NCI-H82 treated with DMSO at 0.1 percent for 48 hours (cell line): ENCODE results near the gene KCNQ4.

Experiments used
- DNase-seq: peaks from one replicate; lab custom pipeline; 2025; ENCODE audit not compliant: unreplicated experiment; lab: John Stamatoyannopoulos, UW

Gene KCNQ4

GRCh38 chr1:40818264-40818961 lies 34.8 kb downstream of the KCNQ4 start:
- DNase-seq = no peak

GRCh38 chr1:40819101-40819500 lies 35.5 kb downstream of the KCNQ4 start:
- DNase-seq = no peak

GRCh38 chr1:40820251-40820797 lies 36.7 kb downstream of the KCNQ4 start:
- DNase-seq = no peak

DNA sequence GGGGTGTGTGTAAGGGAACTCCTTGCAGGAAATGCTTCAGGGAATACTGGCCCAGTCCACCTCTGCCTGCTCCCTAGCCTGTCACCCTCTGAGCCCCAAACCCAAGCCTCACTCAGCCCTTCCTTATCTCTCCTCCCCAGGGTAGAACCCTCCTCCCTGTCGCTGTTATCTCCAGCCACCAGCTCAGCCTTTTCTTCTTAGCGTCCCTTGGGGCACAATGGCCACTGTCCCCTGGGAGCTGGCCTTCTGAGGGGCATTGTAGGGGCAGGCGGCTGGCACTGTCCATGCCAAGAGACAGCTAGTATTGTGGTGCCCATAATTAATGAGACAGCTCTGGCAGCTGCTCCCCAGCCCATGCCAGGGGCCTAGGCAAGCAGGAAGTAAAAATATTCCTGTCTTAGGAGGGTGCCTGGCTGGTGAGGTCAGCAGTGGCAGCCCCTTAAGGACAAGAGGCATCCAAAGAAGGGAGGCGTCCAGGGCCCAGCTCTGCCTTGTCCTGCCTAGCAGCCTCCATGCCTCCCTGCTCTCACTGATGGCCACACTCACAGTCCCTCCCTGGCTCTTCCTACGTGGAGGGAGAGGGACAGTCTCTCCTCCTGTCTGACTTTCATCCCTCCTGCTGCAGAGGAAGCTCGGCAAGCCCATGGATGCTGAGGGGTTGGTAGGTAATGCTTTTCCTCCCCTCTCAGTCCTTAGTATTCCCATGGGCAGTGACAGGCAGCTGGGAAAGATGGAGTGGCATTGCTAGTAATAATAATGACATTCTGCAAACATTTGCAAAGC lies 37.5 kb downstream of the KCNQ4 start:
- no peak for DNase-seq

DNA sequence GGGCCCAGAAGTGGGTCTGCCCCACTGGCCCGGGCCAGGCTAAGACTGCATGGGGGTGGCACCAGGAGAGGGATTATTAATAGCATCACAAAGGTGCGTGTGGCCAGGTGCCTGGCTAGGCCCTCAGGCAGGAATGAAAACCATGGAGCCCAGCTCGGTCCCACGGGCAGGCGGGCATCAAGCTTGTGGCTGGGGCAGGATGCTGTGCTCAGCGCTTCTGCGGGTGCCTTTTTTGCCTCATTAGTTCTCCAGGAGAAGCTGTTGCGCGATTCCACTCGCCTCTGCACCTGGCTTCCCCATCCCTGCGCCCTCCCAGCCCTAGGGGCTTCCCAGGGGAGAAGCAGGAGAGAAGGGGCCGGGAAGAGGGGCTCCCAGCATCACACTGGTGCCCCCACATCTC lies 39.3 kb downstream of the KCNQ4 start:
- DNase-seq = no peak

GRCh38 chr1:40823345-40823744 lies 39.8 kb downstream of the KCNQ4 start:
- DNase-seq = no peak

DNA sequence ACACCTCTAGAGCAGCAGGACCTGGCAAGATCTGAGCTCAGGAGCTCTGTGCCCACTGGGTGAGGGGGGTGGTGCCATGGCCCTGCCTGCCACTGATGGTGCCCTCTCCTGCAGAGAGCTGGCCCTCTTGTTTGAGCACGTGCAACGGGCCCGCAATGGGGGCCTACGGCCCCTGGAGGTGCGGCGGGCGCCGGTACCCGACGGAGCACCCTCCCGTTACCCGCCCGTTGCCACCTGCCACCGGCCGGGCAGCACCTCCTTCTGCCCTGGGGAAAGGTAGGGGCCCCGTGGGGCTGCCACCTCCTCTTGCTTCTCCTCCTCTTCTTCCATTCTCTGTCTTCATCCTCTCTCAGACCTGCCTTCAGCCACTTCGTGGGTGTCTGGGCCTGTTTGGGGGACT lies 40.4 kb downstream of the KCNQ4 start:
- DNase-seq = no peak

GRCh38 chr1:40824591-40825434 lies 41.2 kb downstream of the KCNQ4 start:
- DNase-seq = no peak

GRCh38 chr1:40825435-40825788 lies 41.8 kb downstream of the KCNQ4 start:
- no peak for DNase-seq

DNA sequence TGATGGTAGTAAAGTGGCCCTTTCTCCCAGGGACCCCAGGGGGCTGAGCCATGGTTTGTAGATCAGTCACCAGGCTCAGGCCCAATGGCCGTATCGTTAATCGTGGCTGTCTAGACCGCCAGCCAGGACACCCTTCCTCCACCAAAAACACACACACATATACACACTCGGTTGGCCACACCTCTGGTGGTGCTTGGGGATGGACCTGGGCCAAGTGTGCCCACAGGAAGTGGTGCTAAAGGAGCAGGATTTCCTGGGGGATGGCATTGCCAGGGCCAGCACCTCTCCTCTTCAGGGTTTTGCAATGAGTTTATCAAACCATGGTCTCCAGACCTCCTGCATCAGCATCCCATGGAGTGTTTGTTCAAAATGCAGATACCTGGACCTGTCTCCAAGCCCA lies 42.4 kb downstream of the KCNQ4 start:
- no peak for DNase-seq

DNA sequence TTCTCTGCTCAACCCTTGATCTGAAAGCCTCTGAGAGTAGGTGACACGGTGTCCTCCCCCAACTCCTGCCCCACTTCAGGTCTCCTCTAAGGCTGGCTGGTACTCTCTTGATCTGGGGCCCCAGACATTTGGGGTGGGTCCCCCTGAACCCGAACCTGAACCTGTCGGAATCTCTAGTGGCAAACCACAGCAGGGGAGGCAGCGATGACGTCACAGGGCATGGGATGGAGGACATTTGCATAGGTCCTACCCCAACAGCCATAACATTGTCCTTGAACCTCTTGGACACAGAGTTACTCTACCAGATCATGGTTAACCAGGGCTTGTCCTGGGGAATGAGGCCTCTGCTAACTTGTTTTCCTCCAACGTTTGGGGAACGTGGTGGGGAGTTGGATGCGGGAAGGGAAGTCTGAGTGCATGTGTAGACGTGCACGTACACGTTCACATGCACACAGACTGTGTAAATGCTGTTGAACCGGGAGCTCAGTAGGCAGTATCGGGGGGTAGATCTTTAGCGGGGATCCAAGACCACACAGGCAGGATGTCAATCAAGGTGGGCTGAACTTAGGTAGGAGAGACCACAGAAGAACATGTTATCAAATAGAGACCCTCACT lies 46.2 kb downstream of the KCNQ4 start:
- no peak for DNase-seq

DNA sequence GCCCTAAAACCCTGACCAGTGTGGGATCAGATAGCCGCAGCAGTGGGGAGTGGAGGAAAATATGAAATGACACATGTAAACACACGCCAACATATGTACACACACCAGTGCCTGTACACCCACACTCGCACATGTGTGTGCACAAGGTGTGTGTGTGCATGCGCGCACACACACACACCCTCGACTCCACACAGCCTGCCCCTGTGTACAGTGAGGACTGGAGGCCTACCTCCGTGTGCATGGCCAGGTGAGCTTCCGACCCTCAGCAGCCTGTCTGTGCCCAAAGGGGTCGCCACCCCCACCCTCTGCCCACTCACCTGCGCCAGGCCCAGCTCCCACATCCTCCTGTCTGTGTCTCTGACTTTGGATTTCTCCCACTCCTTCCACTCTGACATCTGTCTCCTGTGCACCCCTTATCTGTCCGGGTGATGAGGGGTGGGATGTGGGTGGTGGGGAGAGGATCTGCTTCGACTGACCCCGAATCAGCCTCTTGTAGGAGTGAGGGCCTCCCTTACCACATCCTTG lies 46.9 kb downstream of the KCNQ4 start:
- DNase-seq = no peak

DNA sequence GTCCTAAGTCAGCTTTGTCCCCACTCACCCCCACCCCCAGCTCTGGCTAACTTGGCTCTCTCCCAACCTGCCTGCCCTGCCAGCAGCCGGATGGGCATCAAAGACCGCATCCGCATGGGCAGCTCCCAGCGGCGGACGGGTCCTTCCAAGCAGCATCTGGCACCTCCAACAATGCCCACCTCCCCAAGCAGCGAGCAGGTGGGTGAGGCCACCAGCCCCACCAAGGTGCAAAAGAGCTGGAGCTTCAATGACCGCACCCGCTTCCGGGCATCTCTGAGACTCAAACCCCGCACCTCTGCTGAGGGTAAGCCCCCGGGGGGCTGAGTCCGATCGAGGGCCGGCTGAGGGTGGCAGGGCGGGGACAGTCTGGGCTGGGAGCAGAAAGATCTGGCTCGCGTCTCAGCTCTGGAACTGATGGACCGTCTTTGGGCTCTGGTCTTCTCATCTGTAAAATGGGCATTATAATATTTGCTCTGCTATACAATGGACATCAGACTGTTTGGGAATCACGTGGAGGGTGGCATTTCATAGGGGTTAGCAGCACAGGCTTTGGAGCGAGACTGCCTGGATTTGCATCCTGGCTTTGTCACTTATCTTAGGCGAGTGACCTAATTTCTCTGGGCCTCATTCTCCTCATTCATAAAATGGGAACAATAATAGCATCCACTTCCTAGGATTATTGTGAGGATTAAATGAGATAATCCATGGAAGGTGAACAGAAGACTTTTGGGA lies 47.6 kb downstream of the KCNQ4 start:
- DNase-seq = no peak

DNA sequence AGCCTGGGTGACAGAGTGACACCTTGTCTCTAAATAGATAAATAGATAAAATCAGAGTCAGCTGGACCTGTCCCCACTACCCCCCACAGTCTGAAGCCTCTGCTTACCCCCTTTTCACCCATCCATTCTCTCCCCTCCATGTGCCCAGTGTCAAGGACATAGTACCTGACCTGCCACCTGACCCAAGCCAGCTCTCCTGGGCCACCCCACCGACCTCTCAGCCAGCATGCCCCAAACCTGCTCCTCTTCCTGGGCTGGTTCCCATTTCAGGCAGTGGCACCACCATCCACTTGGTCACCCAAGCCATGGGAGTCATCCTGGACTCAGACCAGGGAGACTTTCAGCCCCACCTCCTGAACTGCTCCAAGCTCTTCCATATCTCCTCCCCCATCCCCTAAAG lies 50.4 kb downstream of the KCNQ4 start:
- no peak for DNase-seq

DNA sequence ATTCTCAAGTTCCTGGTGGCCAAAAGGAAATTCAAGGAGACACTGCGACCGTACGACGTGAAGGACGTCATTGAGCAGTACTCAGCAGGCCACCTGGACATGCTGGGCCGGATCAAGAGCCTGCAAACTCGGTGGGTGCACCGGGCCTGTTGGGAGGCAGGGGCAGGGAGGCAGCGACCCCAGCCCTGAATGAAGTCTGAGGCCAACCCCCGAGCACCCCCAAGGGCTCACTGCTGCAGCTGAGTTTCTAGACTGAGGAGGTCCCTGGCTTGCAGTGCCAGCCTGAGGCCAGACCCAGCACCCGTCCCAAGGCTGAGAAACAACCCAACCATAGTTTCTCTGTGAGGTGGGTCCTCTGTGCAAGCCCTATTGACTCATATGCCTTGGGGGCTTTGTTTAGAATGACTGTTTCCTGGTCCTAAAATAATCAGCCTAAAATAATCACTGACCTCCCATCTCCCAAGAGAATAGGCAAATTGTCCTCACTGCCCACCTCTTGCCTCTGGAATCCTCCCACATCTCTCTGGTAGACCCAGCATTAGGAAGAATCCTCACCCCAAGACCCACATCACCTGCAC lies 51.5 kb downstream of the KCNQ4 start:
- no peak for DNase-seq

GRCh38 chr1:40836283-40836682 lies 52.7 kb downstream of the KCNQ4 start:
- DNase-seq = no peak

DNA sequence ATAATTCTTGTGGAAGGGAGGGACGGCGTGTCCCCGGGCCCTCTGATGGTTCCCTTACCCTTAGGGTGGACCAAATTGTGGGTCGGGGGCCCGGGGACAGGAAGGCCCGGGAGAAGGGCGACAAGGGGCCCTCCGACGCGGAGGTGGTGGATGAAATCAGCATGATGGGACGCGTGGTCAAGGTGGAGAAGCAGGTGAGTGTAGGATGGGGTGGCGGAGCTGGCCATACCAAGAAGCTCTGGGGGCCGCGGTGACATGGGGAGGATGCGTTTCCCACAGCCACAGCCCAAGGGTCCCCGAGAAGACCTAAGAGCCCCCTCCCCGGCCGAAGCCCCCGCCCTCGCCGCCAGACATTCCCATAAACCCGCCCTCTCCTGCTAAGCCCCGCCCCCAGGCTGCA lies 54.0 kb downstream of the KCNQ4 start:
- no peak for DNase-seq

DNA sequence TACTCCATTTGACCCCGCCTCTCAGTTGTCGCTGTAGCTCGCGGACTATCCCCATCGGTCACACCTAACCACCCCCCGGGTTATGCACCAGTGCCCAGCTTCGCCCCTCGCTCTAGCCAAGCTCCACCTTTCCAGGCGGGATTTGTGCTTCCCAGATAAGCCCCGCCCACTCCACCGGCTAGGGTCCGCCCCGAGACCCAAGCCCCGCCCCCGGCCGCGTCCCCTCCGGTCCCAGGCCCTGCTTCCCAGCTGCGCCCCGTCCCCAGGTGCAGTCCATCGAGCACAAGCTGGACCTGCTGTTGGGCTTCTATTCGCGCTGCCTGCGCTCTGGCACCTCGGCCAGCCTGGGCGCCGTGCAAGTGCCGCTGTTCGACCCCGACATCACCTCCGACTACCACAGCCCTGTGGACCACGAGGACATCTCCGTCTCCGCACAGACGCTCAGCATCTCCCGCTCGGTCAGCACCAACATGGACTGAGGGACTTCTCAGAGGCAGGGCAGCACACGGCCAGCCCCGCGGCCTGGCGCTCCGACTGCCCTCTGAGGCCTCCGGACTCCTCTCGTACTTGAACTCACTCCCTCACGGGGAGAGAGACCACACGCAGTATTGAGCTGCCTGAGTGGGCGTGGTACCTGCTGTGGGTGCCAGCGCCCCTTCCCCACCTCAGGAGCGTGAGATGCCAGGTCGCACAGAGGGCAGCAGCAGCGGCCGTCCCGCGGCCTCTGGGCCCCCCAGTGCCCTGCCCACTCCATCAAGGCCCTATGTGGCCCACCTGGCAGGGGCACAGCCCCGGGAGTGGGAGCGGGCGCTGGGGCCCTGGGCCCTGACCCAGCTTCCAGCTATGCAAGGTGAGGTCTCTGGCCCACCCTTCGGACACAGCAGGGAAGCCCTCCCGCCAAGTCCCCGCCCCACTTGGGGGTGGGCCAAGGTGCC lies 54.7 kb downstream of the KCNQ4 start:
- DNase-seq = no peak
